K562 (cell line): Measurements from ENCODE around the gene SNTG2. TPM values are rescaled to one million over a fixed set of nuclear protein-coding genes. Genes with fewer than 3 reads are reported as not detected.

Experiments used
- ATAC-seq: fragments of 200-7000 bp; cut with Tn5 transposase; 3 replicates; pipeline ENCODE4 v1.9.1; 2020; ENCODE audit warnings: moderate library complexity
- BruUV-seq: library from RNA; stranded (reverse); fragments of 400-500 nt; replicated peaks from 2 replicates; lab custom pipeline; 2021; lab: Mats Ljungman, UMichigan
- CTCF ChIA-PET: fragments of 300-600 bp; formaldehyde crosslinking; extraction: SDS; loops from one replicate; lab custom pipeline; 2021; ENCODE audit warnings: low intra/inter-chr PET ratio; lab: Yijun Ruan, JAX
- POLR2A ChIA-PET: fragments of 300-600, 350-650 bp; sonication (Branson Sonifier 250); formaldehyde crosslinking; extraction: SDS; loops from one replicate; lab custom pipeline; 2021; ENCODE audit warnings: antibody characterized with exemption, inconsistent platforms; lab: Yijun Ruan, JAX
- DNase-seq, 4 experiments: peaks; one replicate each; pipeline versions ENCODE4 v3.0.0 to v3.0.0-alpha.2; 2011 to 2018; ENCODE audit warnings: low spot score in 3 of 4, mixed read lengths in 3 of 4; ENCODE audit errors: extremely low read depth in 1 of 4
- FAIRE-seq: peaks from 2 replicates; lab custom pipeline; 2011; peaks lifted over from hg19 to GRCh38; lab: Jason Lieb, UNC
- H2AFZ ChIP-seq: 2 replicates; pipeline ENCODE4 v1.6.0; 2011; ENCODE audit warnings: low read depth, low read length, control low read depth, inconsistent platforms
- H3K27ac ChIP-seq: fragments of 200-600 bp; 3 replicates; pipeline ENCODE4 v1.8.0; 2011; ENCODE audit warnings: low read depth, mild to moderate bottlenecking, control low read depth, inconsistent platforms, low read length, moderate library complexity, mixed read lengths; ENCODE audit errors: extremely low read depth
- H3K27me3 ChIP-seq, 2 experiments: fragments of 300-600 bp in 1 of 2; 2 replicates in 1 of 2; 3 replicates in 1 of 2; pipeline versions ENCODE4 v1.6.0 to v1.8.0; 2011; ENCODE audit warnings: inconsistent platforms in 2 of 2, low read length in 2 of 2, mild to moderate bottlenecking in 1 of 2, mixed read lengths in 1 of 2, moderate library complexity in 1 of 2; ENCODE audit not compliant: control insufficient read depth in 2 of 2, insufficient read depth in 2 of 2
- H3K36me3 ChIP-seq: fragments of 300-600 bp; 3 replicates; pipeline ENCODE4 v1.8.0; 2011; ENCODE audit warnings: mild to moderate bottlenecking, low read length, inconsistent platforms; ENCODE audit not compliant: control insufficient read depth, insufficient read depth
- H3K4me1 ChIP-seq, 2 experiments: fragments of 200-600 bp in 1 of 2; replicated peaks in 1 of 2; 2 replicates in 1 of 2; 3 replicates in 1 of 2; pipeline versions ENCODE4 v1.5.1 to v1.8.0; 2011; ENCODE audit warnings: inconsistent platforms in 2 of 2, low read length in 2 of 2, mild to moderate bottlenecking in 1 of 2, mixed read lengths in 1 of 2, moderate library complexity in 1 of 2; ENCODE audit not compliant: control insufficient read depth in 2 of 2, insufficient read depth in 2 of 2
- H3K4me2 ChIP-seq: 2 replicates; pipeline ENCODE4 v1.6.1; 2011; ENCODE audit warnings: low read length, control low read depth, inconsistent platforms, mixed read lengths; ENCODE audit not compliant: insufficient read depth
- H3K4me3 ChIP-seq: fragments of 200-600 bp; sonication (generic), shearing (Covaris generic); 2 replicates; pipeline ENCODE4 v1.5.1; 2016; ENCODE audit warnings: control low read depth, inconsistent platforms
- H3K79me2 ChIP-seq: fragments of 200-600 bp; 3 replicates; pipeline ENCODE4 v1.8.0; 2011; ENCODE audit warnings: low read length, inconsistent platforms; ENCODE audit not compliant: control insufficient read depth, insufficient read depth
- H3K9ac ChIP-seq, 2 experiments: 2 replicates each; pipeline versions ENCODE4 v1.6.0 to v1.6.1; 2011; ENCODE audit warnings: low read depth in 2 of 2, low read length in 2 of 2, control low read depth in 1 of 2, inconsistent platforms in 1 of 2, mild to moderate bottlenecking in 1 of 2, mixed read lengths in 1 of 2; ENCODE audit not compliant: insufficient read depth in 1 of 2
- H3K9me1 ChIP-seq: one replicate; pipeline ENCODE4 v1.6.0; 2011; ENCODE audit warnings: inconsistent platforms, mild to moderate bottlenecking, low read length, moderate library complexity; ENCODE audit not compliant: control insufficient read depth, insufficient read depth
- H3K9me3 ChIP-seq: replicated peaks from 2 replicates; pipeline ENCODE4 v1.5.1; 2011; ENCODE audit warnings: low read depth, low read length, inconsistent platforms; ENCODE audit not compliant: control insufficient read depth, insufficient read depth
- H4K20me1 ChIP-seq: replicated peaks from 2 replicates; pipeline ENCODE4 v1.6.1; 2011; ENCODE audit warnings: low read length, inconsistent platforms, mixed read lengths; ENCODE audit not compliant: control insufficient read depth, insufficient read depth
- ARHGAP35 ChIP-seq: fragments of 450-650 bp; IDR thresholded peaks from 2 replicates; pipeline ENCODE4 v1.6.1; 2018; ENCODE audit not compliant: partially characterized antibody
- BMI1 ChIP-seq: fragments of 150-350 bp; IDR thresholded peaks from 2 replicates; pipeline ENCODE4 v1.6.1; 2014; ENCODE audit warnings: low read length
- IRF9 ChIP-seq: fragments of 450-650 bp; IDR thresholded peaks from 2 replicates; pipeline ENCODE4 v1.6.1; 2016; ENCODE audit warnings: missing biosample characterization, missing genetic modification characterization
- MAFF ChIP-seq: IDR thresholded peaks from 2 replicates; pipeline ENCODE4 v1.6.1; 2012; ENCODE audit warnings: low read length, improper control_type of control experiment
- MAX ChIP-seq: sonication (generic); formaldehyde crosslinking; IDR thresholded peaks from 2 replicates; pipeline ENCODE4 v1.9.0; 2022; ENCODE audit warnings: mild to moderate bottlenecking, missing genetic modification reagents
- NBN ChIP-seq: fragments of 450-650 bp; IDR thresholded peaks from 2 replicates; pipeline ENCODE4 v1.6.1; 2016; ENCODE audit warnings: low read depth, mild to moderate bottlenecking
- VEZF1 ChIP-seq: fragments of 200-800 bp; sonication (Bioruptor generic); IDR thresholded peaks from 2 replicates; pipeline ENCODE4 v1.6.1; 2017; ENCODE audit warnings: missing genetic modification characterization, missing compliant biosample characterization
- ZNF165 ChIP-seq: fragments of 250-450 bp; sonication (Bioruptor Pico); IDR thresholded peaks from 2 replicates; pipeline ENCODE4 v1.4.0; 2020; ENCODE audit warnings: borderline replicate concordance
- ZNF354B ChIP-seq: fragments of 250-450 bp; sonication (Bioruptor Pico); IDR thresholded peaks from 2 replicates; pipeline ENCODE4 v1.4.0; 2020
- WGBS: fragments of 100-300 bp; shearing (Covaris generic); methylation state at CpG from one replicate; pipeline ENCODE4 v1.1.6; 2016; ENCODE audit warnings: low coverage, mixed read lengths; ENCODE audit not compliant: insufficient coverage; ENCODE audit errors: missing lambda C conversion rate; 5-methylcytosine and 5-hydroxymethylcytosine counted together
- in situ Hi-C: fragments of 300-500 bp; cut with MboI; formaldehyde crosslinking; loops from 4 replicates; pipeline ENCODE4 v1.15.0; 2018; ENCODE audit warnings: inconsistent platforms, mixed read lengths
- intact Hi-C: fragments of 100-400 bp; cut with micrococcal nuclease; formaldehyde crosslinking; loops from 2 replicates; pipeline ENCODE4 v1.14.2; 2022
- polyA plus RNA-seq, 8 experiments: library from polyadenylated mRNA; depleted of rRNA in 4 of 8; stranded (reverse) in 5 of 8; unstranded in 3 of 8; fragments of >200 nt; fragmentation: Nextera tagmentation in 2 of 8; fragmentation: Illumina TruSeq in 1 of 8; extraction: Ambion mirVana in 2 of 8; extraction: Trizol in 1 of 8; gene quantifications; 2 replicates each; pipeline versions ENCODE4 v1.2.1 to v1.2.3, GENCODE V29; 2011 to 2014; ENCODE audit warnings: inconsistent platforms in 1 of 8, missing spikeins in 1 of 8
- total RNA-seq, 7 experiments: library from RNA; depleted of rRNA in 6 of 7; stranded (reverse); fragments of >200 nt in 6 of 7; fragmentation: Illumina TruSeq in 2 of 7; extraction: Trizol in 2 of 7; gene quantifications; 2 replicates each; pipeline versions ENCODE4 v1.2.1 to v1.2.3, GENCODE V29; 2011 to 2021; ENCODE audit warnings: low replicate concordance in 1 of 7
- TF ChIP-seq, protein P1 (sequence below): fragments of 250-450 bp; sonication (Bioruptor Pico); IDR thresholded peaks from 2 replicates; pipeline ENCODE4 v1.9.0; 2021; ENCODE audit warnings: mild to moderate bottlenecking
- TF ChIP-seq, protein P2 (sequence below): fragments of 250-450 bp; sonication (Bioruptor Pico); IDR thresholded peaks from 2 replicates; pipeline ENCODE4 v1.4.0; 2020; ENCODE audit warnings: mild to moderate bottlenecking, moderate library complexity

The SNTG2 gene
- total and polyA plus RNA-seq, 9 of the 15 experiments (the other 6 are each of a cell fraction or from before 2014, with no cell fraction given): not detected

- Histone ChIP-seq H4K20me1 (no peaks in the 10 kb centered on the region), H3K9me3 (no peaks in the 10 kb centered on the region), H3K36me3 (no peaks in the 10 kb centered on the region), H3K4me2 (no peak overlapping the region), H3K27me3 (peaks cover 0 to 20% of the 10 kb centered on the region in 2 experiments; a peak in 2 of 5 replicates), H2AFZ (no peak overlapping the region), H3K27ac (no peak overlapping the region), H3K9me1 (no peaks in the 10 kb centered on the region), H3K4me1 (no peaks in the 10 kb centered on the region), H3K9ac (no peak overlapping the region), H3K79me2 (no peaks in the 10 kb centered on the region), H3K4me3 (no peak overlapping the region)
- in situ Hi-C loops: no loop called here
- ChIA-PET CTCF (no interaction called here), POLR2A (interaction anchor here (0.6 kb wide), 1 partner anchor 691 kb away, joined by 3 read pairs; no protein-coding TSS in a partner anchor)
- no TSS peak for BruUV-seq
- intact Hi-C loops: no loop called here
- DNase-seq (no peak), FAIRE-seq (no peak), ATAC-seq (no peak)
- 0% methylated on average over 2 of the region's 2 CpGs for WGBS
- TF ChIP-seq ZNF354B (CRISPR knock-in tag) (no peak), MAX (CRISPR knock-in tag) (no peak), ARHGAP35 (no peak)
- TF ChIP-seq, protein P1, sequence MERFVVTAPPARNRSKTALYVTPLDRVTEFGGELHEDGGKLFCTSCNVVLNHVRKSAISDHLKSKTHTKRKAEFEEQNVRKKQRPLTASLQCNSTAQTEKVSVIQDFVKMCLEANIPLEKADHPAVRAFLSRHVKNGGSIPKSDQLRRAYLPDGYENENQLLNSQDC (CRISPR knock-in tag): no peak
These were observed 455.8 kb downstream of the SNTG2 start for GRCh38 chr2:1406434-1406833.

DNA sequence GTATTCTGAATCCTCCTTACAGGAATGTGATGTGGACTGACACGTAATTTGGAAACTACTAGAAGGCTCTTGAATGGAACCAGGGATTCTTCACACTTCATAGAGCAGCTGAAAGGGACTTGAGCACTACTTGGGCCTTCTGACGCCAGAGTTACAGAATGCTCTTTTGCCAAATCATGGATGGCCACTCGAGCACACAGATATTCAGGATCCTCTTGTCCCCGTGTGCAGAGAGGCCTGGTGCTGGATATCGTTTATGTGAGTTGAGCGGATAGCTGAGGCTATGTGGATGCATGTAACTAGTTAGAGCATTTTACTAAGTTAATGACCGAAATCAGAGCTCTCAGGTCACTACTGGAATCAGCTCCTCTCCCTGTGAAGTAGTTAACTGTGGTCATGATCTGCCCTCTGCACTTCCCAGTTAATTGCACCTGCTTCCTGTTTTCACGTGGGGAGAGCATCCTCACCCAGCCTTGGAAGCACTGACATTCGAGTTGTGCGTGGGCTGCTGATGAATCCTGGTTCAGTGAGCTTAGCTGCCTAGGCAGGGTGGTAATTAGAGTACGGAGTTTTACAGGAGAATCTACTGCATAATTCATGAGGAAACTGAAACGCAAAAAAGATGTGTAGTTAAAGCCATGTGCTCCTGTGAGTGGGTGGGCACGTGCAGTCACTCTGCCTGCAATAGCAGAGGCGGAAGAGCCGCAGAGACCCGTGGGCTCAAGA lies 457.5 kb downstream of the SNTG2 start:
- in situ Hi-C loops: no loop called here
- H3K4me1 ChIP-seq: no peaks in the 10 kb centered on the region
- CTCF ChIA-PET: no interaction called here
- no peak overlapping the region for H3K4me2 ChIP-seq
- BruUV-seq: no TSS peak
- DNase-seq (no peak), FAIRE-seq (no peak), ATAC-seq (no peak)
- H3K4me3 ChIP-seq: no peak overlapping the region
- intact Hi-C loops: no loop called here
- no peak overlapping the region for H3K27ac ChIP-seq
- no peaks in the 10 kb centered on the region for H3K36me3 ChIP-seq
- H4K20me1 ChIP-seq: no peaks in the 10 kb centered on the region
- POLR2A ChIA-PET: interaction anchor here (0.6 kb wide), 1 partner anchor 460 kb away, joined by 3 read pairs; no protein-coding TSS in a partner anchor
- no peaks in the 10 kb centered on the region for H3K9me1 ChIP-seq
- 2% methylated on average over 16 of the region's 16 CpGs for WGBS
- H3K79me2 ChIP-seq: no peaks in the 10 kb centered on the region
- no peak overlapping the region for H3K9ac ChIP-seq
- H2AFZ ChIP-seq: no peak overlapping the region
- peaks cover 0 to 31% of the 10 kb centered on the region in 2 experiments; a peak in 3 of 5 replicates for H3K27me3 ChIP-seq
- no peaks in the 10 kb centered on the region for H3K9me3 ChIP-seq
- TF ChIP-seq BMI1: no peak
- TF ChIP-seq IRF9 (tag): no peak
- TF ChIP-seq, protein P2, sequence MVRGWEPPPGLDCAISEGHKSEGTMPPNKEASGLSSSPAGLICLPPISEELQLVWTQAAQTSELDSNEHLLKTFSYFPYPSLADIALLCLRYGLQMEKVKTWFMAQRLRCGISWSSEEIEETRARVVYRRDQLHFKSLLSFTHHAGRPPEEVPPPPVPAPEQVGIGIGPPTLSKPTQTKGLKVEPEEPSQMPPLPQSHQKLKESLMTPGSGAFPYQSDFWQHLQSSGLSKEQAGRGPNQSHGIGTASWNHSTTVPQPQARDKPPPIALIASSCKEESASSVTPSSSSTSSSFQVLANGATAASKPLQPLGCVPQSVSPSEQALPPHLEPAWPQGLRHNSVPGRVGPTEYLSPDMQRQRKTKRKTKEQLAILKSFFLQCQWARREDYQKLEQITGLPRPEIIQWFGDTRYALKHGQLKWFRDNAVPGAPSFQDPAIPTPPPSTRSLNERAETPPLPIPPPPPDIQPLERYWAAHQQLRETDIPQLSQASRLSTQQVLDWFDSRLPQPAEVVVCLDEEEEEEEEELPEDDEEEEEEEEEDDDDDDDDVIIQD (CRISPR knock-in tag): no peak
- TF ChIP-seq MAFF: no peak
- TF ChIP-seq ZNF165 (CRISPR knock-in tag): no peak
- no peak for TF ChIP-seq NBN
- no peak for TF ChIP-seq VEZF1 (CRISPR knock-in tag)
